ENCODE data around the gene GSDME.

GRCh38 chr7:24709585-24710360 is 47.5 kb downstream of the GSDME start:
- TF ChIP-seq CTCF (IDR thresholded peaks at IDR 0.05) (no peak), POLR2A (IDR thresholded peaks at IDR 0.05) (no peak)

Measured in Peyer's patch (tissue), 4 donors.